Measurements from ENCODE around the gene SPPL2C.

Gene SPPL2C

GRCh38 chr17:45847747-45848146 is 3.1 kb downstream of the SPPL2C start:
- no peak overlapping the region for H3K4me3 ChIP-seq (ENCODE audit: control insufficient read depth, low read depth, low read length)
- no peak for TF ChIP-seq CTCF (conservative IDR thresholded peaks at IDR 0.05; ENCODE audit: control insufficient read depth, insufficient read depth, low read depth, low read length)
- DNase-seq (ENCODE audit: low read depth) = no peak

GRCh38 chr17:45848405-45848804 is 3.7 kb downstream of the SPPL2C start:
- no peak overlapping the region for H3K4me3 ChIP-seq (ENCODE audit: control insufficient read depth, low read depth, low read length)
- DNase-seq (ENCODE audit: low read depth) = no peak
- TF ChIP-seq CTCF (conservative IDR thresholded peaks at IDR 0.05; ENCODE audit: control insufficient read depth, insufficient read depth, low read depth, low read length) = no peak

GRCh38 chr17:45848868-45849535 is 4.3 kb downstream of the SPPL2C start:
- no peak for DNase-seq (ENCODE audit: low read depth)
- no peak for TF ChIP-seq CTCF (conservative IDR thresholded peaks at IDR 0.05; ENCODE audit: control insufficient read depth, insufficient read depth, low read depth, low read length)
- no peak overlapping the region for H3K4me3 ChIP-seq (ENCODE audit: control insufficient read depth, low read depth, low read length)

GRCh38 chr17:45849536-45849990 is 4.9 kb downstream of the SPPL2C start:
- H3K4me3 ChIP-seq (ENCODE audit: control insufficient read depth, low read depth, low read length) = no peak overlapping the region
- no peak for DNase-seq (ENCODE audit: low read depth)
- TF ChIP-seq CTCF (conservative IDR thresholded peaks at IDR 0.05; ENCODE audit: control insufficient read depth, insufficient read depth, low read depth, low read length) = no peak

GRCh38 chr17:45850011-45850410 is 5.3 kb downstream of the SPPL2C start:
- TF ChIP-seq CTCF (conservative IDR thresholded peaks at IDR 0.05; ENCODE audit: control insufficient read depth, insufficient read depth, low read depth, low read length) = no peak
- no peak for DNase-seq (ENCODE audit: low read depth)
- no peak overlapping the region for H3K4me3 ChIP-seq (ENCODE audit: control insufficient read depth, low read depth, low read length)

- H3K4me3 ChIP-seq (ENCODE audit: control insufficient read depth, low read depth, low read length) = no peak overlapping the region
- DNase-seq (ENCODE audit: low read depth) = no peak
- no peak for TF ChIP-seq CTCF (conservative IDR thresholded peaks at IDR 0.05; ENCODE audit: control insufficient read depth, insufficient read depth, low read depth, low read length)
Observed at GRCh38 chr17:45850468-45850867, 5.8 kb downstream of the SPPL2C start.

GRCh38 chr17:45851022-45851421 is 6.3 kb downstream of the SPPL2C start:
- TF ChIP-seq CTCF (conservative IDR thresholded peaks at IDR 0.05; ENCODE audit: control insufficient read depth, insufficient read depth, low read depth, low read length) = no peak
- DNase-seq (ENCODE audit: low read depth) = no peak
- H3K4me3 ChIP-seq (ENCODE audit: control insufficient read depth, low read depth, low read length) = no peak overlapping the region

All from fibroblast of mammary gland (primary cell).